IMR-90 (cell line): ENCODE measurements around the gene ENOX1. TPM values are rescaled to one million over a fixed set of nuclear protein-coding genes. Genes with fewer than 3 reads are reported as not detected.

Experiments
- ATAC-seq: fragments of 200-7000 bp; cut with Tn5 transposase; 2 replicates; pipeline ENCODE4 v1.9.1; 2020; ENCODE audit warnings: low read depth, mild to moderate bottlenecking, moderate library complexity
- BruUV-seq: library from RNA; stranded (reverse); fragments of 400-500 nt; replicated peaks from 2 replicates; lab custom pipeline; 2021; lab: Mats Ljungman, UMichigan
- CTCF ChIA-PET: fragments of 300-600 bp; formaldehyde crosslinking; extraction: SDS; loops from one replicate; lab custom pipeline; 2021; ENCODE audit warnings: antibody characterized with exemption; lab: Yijun Ruan, JAX
- POLR2A ChIA-PET: fragments of 300-600 bp; sonication (Branson Sonifier 250); formaldehyde crosslinking; loops from one replicate; lab custom pipeline; 2022; ENCODE audit warnings: antibody characterized with exemption; ENCODE audit not compliant: unreplicated experiment; lab: Charles Lee
- DNase-seq: peaks from one replicate; pipeline ENCODE4 v3.0.0; 2013
- H2AFZ ChIP-seq: replicated peaks from 2 replicates; pipeline ENCODE3; 2013; ENCODE audit warnings: low read length, mild to moderate bottlenecking; ENCODE audit not compliant: poor library complexity
- H2AK5ac ChIP-seq: 2 replicates; pipeline ENCODE4 v1.6.1; 2013; ENCODE audit warnings: low read depth, low read length, inconsistent platforms
- H2AK9ac ChIP-seq: replicated peaks from 2 replicates; pipeline ENCODE3; 2013; ENCODE audit warnings: mild to moderate bottlenecking, low read depth, low read length, moderate library complexity; ENCODE audit not compliant: poor library complexity
- H2BK120ac ChIP-seq: 2 replicates; pipeline ENCODE4 v1.6.1; 2013; ENCODE audit warnings: low read depth, low read length, inconsistent platforms
- H2BK15ac ChIP-seq: 3 replicates; pipeline ENCODE4 v1.6.1; 2013; ENCODE audit warnings: low read depth, low read length, inconsistent platforms
- H2BK20ac ChIP-seq: 2 replicates; pipeline ENCODE4 v1.6.1; 2013; ENCODE audit warnings: low read depth, mild to moderate bottlenecking, inconsistent platforms, low read length, moderate library complexity
- H2BK5ac ChIP-seq: 2 replicates; pipeline ENCODE4 v1.6.1; 2013; ENCODE audit warnings: mild to moderate bottlenecking, low read depth, low read length, inconsistent platforms; ENCODE audit not compliant: poor library complexity, severe bottlenecking
- H3K14ac ChIP-seq: replicated peaks from 2 replicates; pipeline ENCODE4 v1.6.1; 2013; ENCODE audit warnings: low read depth, low read length, inconsistent platforms
- H3K18ac ChIP-seq: 2 replicates; pipeline ENCODE4 v1.6.1; 2013; ENCODE audit warnings: low read depth, low read length, control low read depth
- H3K23ac ChIP-seq: 2 replicates; pipeline ENCODE4 v1.6.1; 2013; ENCODE audit warnings: low read depth, low read length, inconsistent platforms
- H3K27ac ChIP-seq: 2 replicates; pipeline ENCODE4 v1.5.1; 2013; ENCODE audit warnings: mild to moderate bottlenecking, control low read depth, low read length; ENCODE audit not compliant: insufficient read depth
- H3K27me3 ChIP-seq: 2 replicates; pipeline ENCODE4 v1.6.1; 2013; ENCODE audit warnings: low read length; ENCODE audit not compliant: control insufficient read depth, insufficient read depth
- H3K36me3 ChIP-seq: 2 replicates; pipeline ENCODE4 v1.6.1; 2013; ENCODE audit warnings: low read length, mixed read lengths; ENCODE audit not compliant: control insufficient read depth, insufficient read depth
- H3K4ac ChIP-seq: 2 replicates; pipeline ENCODE4 v1.6.1; 2013; ENCODE audit warnings: low read depth, low read length, inconsistent platforms
- H3K4me1 ChIP-seq: 2 replicates; pipeline ENCODE4 v1.6.1; 2013; ENCODE audit warnings: low read length, mixed read lengths; ENCODE audit not compliant: control insufficient read depth, insufficient read depth
- H3K4me2 ChIP-seq: 2 replicates; pipeline ENCODE4 v1.6.1; 2013; ENCODE audit warnings: low read depth, mild to moderate bottlenecking, control low read depth, low read length, moderate library complexity
- H3K4me3 ChIP-seq: 2 replicates; pipeline ENCODE4 v1.5.1; 2013; ENCODE audit warnings: low read depth, mild to moderate bottlenecking, control low read depth, low read length, moderate library complexity; ENCODE audit not compliant: insufficient read depth
- H3K56ac ChIP-seq: 2 replicates; pipeline ENCODE4 v1.6.1; 2013; ENCODE audit warnings: low read length, inconsistent platforms; ENCODE audit not compliant: insufficient read depth; ENCODE audit errors: extremely low read depth
- H3K79me1 ChIP-seq, 2 experiments: 2 replicates each; pipeline ENCODE4 v1.6.1; 2013; ENCODE audit warnings: low read length in 2 of 2, inconsistent platforms in 1 of 2, low read depth in 1 of 2
- H3K9ac ChIP-seq: 2 replicates; pipeline ENCODE4 v1.6.1; 2013; ENCODE audit warnings: low read depth, low read length, control low read depth
- H3K9me1 ChIP-seq: 2 replicates; pipeline ENCODE4 v1.6.1; 2013; ENCODE audit warnings: low read length, inconsistent platforms; ENCODE audit not compliant: insufficient read depth
- H3K9me3 ChIP-seq: 2 replicates; pipeline ENCODE4 v1.6.1; 2013; ENCODE audit warnings: low read length; ENCODE audit not compliant: control insufficient read depth, insufficient read depth
- H4K20me1 ChIP-seq: 2 replicates; pipeline ENCODE4 v1.6.1; 2013; ENCODE audit warnings: low read length, inconsistent platforms; ENCODE audit not compliant: insufficient read depth
- H4K5ac ChIP-seq: 2 replicates; pipeline ENCODE4 v1.6.1; 2013; ENCODE audit warnings: mild to moderate bottlenecking, low read depth, low read length, control low read depth
- H4K8ac ChIP-seq, 2 experiments: 2 replicates each; pipeline ENCODE4 v1.6.1; 2013; ENCODE audit warnings: low read depth in 2 of 2, low read length in 2 of 2, control low read depth in 1 of 2, inconsistent platforms in 1 of 2
- H4K91ac ChIP-seq: 2 replicates; pipeline ENCODE4 v1.6.1; 2013; ENCODE audit warnings: low read depth, low read length, inconsistent platforms; ENCODE audit not compliant: insufficient read depth
- BHLHE40 ChIP-seq: fragments of 150-350 bp; IDR thresholded peaks from 2 replicates; pipeline ENCODE4 v1.6.1; 2016; ENCODE audit warnings: mild to moderate bottlenecking, low read depth, low read length
- CHD1 ChIP-seq: IDR thresholded peaks from 2 replicates; pipeline ENCODE4 v1.6.1; 2012; ENCODE audit warnings: low read depth, low read length, improper control_type of control experiment
- MAFK ChIP-seq: IDR thresholded peaks from 2 replicates; pipeline ENCODE4 v1.6.1; 2012; ENCODE audit warnings: low read depth, low read length, improper control_type of control experiment
- MAZ ChIP-seq: IDR thresholded peaks from 2 replicates; pipeline ENCODE4 v1.6.1; 2012; ENCODE audit warnings: low read depth, mild to moderate bottlenecking, low read length, improper control_type of control experiment, moderate library complexity, borderline replicate concordance
- MXI1 ChIP-seq: IDR thresholded peaks from 2 replicates; pipeline ENCODE4 v1.6.1; 2012; ENCODE audit warnings: low read depth, mild to moderate bottlenecking, low read length, moderate library complexity, borderline replicate concordance
- RFX5 ChIP-seq: IDR thresholded peaks from 2 replicates; pipeline ENCODE4 v1.8.0; 2012; ENCODE audit warnings: low read depth, mild to moderate bottlenecking, low read length, moderate library complexity
- SMC3 ChIP-seq: fragments of 150-350 bp; IDR thresholded peaks from 2 replicates; pipeline ENCODE4 v1.6.1; 2016; ENCODE audit warnings: low read depth, mild to moderate bottlenecking, antibody characterized with exemption, low read length, moderate library complexity
- WGBS, 2 experiments: methylation state at CpG; one replicate each; pipeline versions ENCODE4 v1.1.5 to v1.1.7; 2013; ENCODE audit warnings: missing lambda C conversion rate in 2 of 2; ENCODE audit not compliant: insufficient read length in 1 of 2; ENCODE audit errors: extremely low coverage in 2 of 2; 5-methylcytosine and 5-hydroxymethylcytosine counted together
- dilution Hi-C: fragments of 300-500 bp; cut with HindIII; formaldehyde crosslinking; loops from one replicate; pipeline ENCODE4 v1.14.3; 2018; ENCODE audit warnings: low sequenced_read_pairs; ENCODE audit not compliant: unreplicated experiment
- in situ Hi-C: fragments of 300-500 bp; cut with MboI; formaldehyde crosslinking; loops from 3 replicates; pipeline ENCODE4 v1.14.3; 2019; ENCODE audit warnings: low sequenced_read_pairs, inconsistent platforms, mixed read lengths
- intact Hi-C: fragments of 100-400 bp; cut with micrococcal nuclease; formaldehyde crosslinking; loops from 2 replicates; pipeline ENCODE4 v1.10.0; 2022
- polyA plus RNA-seq, 3 experiments: library from polyadenylated mRNA; depleted of rRNA; stranded (reverse); fragments of >200 nt; gene quantifications; 2 replicates each; pipeline ENCODE4 v1.2.3, GENCODE V29; 2012; ENCODE audit warnings: low replicate concordance in 1 of 3
- total RNA-seq: library from RNA; depleted of rRNA; stranded (reverse); fragments of >200 nt; gene quantifications from 2 replicates; pipeline ENCODE4 v1.2.3, GENCODE V29; 2012
- TF ChIP-seq, protein P1 (sequence below): conservative IDR thresholded peaks from 2 replicates; pipeline ENCODE4 v1.5.1; 2012; ENCODE audit warnings: mild to moderate bottlenecking, low read depth, low read length, improper control_type of control experiment
- TF ChIP-seq, protein P2 (sequence below): fragments of 150-350 bp; IDR thresholded peaks from 2 replicates; pipeline ENCODE4 v1.6.1; 2016; ENCODE audit warnings: low read depth, mild to moderate bottlenecking, low read length, moderate library complexity, borderline replicate concordance

ENOX1 gene
- total and polyA plus RNA-seq, 2 of the 4 experiments (the other 2 are of a cell fraction), result 0.99 to 1.3 TPM

DNA sequence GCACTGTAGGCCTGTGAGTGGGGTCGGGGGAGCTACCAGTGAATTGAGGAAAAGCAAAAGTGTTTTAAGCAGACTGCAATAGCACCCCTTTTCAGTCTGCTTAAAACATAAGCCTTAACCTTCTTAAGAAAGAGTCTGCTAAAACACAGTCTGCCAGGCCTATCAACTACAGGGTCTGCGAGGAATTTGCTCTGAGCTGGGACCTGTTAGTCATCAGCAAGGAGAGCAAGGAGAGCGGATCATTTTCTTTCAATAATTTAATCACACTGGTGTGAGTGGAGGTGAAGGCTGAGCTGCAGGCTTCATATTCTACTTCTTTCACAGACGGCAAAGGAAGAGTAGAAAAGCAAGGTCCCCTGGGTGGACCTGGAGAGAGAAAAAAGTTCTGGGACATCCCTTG, 342.7 kb downstream of the ENOX1 start:
- Histone ChIP-seq H3K4me1 (no peaks in the 10 kb centered on the region), H2BK15ac (no peak overlapping the region), H3K56ac (no peak overlapping the region), H3K36me3 (no peaks in the 10 kb centered on the region), H2BK120ac (no peak overlapping the region), H3K4ac (no peak overlapping the region), H3K27me3 (peaks cover 2% of the 10 kb centered on the region), H4K20me1 (no peaks in the 10 kb centered on the region), H3K9me1 (no peaks in the 10 kb centered on the region), H3K4me2 (no peak overlapping the region), H3K14ac (no peak overlapping the region), H4K5ac (no peak overlapping the region), H3K79me1 (no peaks in the 10 kb centered on the region), H4K91ac (no peak overlapping the region), H3K23ac (no peak overlapping the region), H2BK20ac (no peak overlapping the region), H2AFZ (no peak overlapping the region), H4K8ac (no peak overlapping the region), H3K9ac (no peak overlapping the region), H3K9me3 (no peaks in the 10 kb centered on the region), H2BK5ac (no peak overlapping the region), H2AK9ac (no peak overlapping the region), H3K4me3 (no peak overlapping the region), H3K27ac (no peak overlapping the region), H3K18ac (no peak overlapping the region), H2AK5ac (no peak overlapping the region)
- BruUV-seq, result no TSS peak
- TF ChIP-seq RFX5, result no peak
- no peak for TF ChIP-seq BHLHE40
- TF ChIP-seq SMC3, result no peak
- TF ChIP-seq CHD1, result no peak
- no peak for TF ChIP-seq MAZ
- no peak for TF ChIP-seq MXI1
- TF ChIP-seq MAFK, result no peak
- TF ChIP-seq, protein P1, sequence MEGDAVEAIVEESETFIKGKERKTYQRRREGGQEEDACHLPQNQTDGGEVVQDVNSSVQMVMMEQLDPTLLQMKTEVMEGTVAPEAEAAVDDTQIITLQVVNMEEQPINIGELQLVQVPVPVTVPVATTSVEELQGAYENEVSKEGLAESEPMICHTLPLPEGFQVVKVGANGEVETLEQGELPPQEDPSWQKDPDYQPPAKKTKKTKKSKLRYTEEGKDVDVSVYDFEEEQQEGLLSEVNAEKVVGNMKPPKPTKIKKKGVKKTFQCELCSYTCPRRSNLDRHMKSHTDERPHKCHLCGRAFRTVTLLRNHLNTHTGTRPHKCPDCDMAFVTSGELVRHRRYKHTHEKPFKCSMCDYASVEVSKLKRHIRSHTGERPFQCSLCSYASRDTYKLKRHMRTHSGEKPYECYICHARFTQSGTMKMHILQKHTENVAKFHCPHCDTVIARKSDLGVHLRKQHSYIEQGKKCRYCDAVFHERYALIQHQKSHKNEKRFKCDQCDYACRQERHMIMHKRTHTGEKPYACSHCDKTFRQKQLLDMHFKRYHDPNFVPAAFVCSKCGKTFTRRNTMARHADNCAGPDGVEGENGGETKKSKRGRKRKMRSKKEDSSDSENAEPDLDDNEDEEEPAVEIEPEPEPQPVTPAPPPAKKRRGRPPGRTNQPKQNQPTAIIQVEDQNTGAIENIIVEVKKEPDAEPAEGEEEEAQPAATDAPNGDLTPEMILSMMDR, result no peak
- TF ChIP-seq, protein P2, sequence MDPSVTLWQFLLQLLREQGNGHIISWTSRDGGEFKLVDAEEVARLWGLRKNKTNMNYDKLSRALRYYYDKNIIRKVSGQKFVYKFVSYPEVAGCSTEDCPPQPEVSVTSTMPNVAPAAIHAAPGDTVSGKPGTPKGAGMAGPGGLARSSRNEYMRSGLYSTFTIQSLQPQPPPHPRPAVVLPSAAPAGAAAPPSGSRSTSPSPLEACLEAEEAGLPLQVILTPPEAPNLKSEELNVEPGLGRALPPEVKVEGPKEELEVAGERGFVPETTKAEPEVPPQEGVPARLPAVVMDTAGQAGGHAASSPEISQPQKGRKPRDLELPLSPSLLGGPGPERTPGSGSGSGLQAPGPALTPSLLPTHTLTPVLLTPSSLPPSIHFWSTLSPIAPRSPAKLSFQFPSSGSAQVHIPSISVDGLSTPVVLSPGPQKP, result no peak
- WGBS, 2 experiments, result no CpG with 5 or more reads among the region's 4 CpGs
- ChIA-PET CTCF (interaction anchor here (1.0 kb wide), 1 partner anchor 41 kb away, joined by 3 read pairs; no protein-coding TSS in a partner anchor), POLR2A (no interaction called here)
- peak; percentile 2 for DNase-seq
- dilution Hi-C loops, result no loop called here
- intact Hi-C loops, result no loop called here
- in situ Hi-C loops, result no loop called here
- peak; percentile 53; the same call in 1 of the 2 replicates for ATAC-seq
